Adrenal gland (tissue), 5 donors: ENCODE measurements around the gene TNKS1BP1.

ENCODE experiments used
- CTCF ChIP-seq, 6 experiments: fragments of 450-650 bp in 4 of 6; fragments of 200-600 bp in 2 of 6; sonication (generic) in 1 of 6; IDR thresholded peaks; 1 replicate in 5 of 6; 2 replicates in 1 of 6; pipeline versions ENCODE4 v1.5.1 to v1.8.0; 2016 to 2021; ENCODE audit warnings: antibody characterized with exemption in 6 of 6, mild to moderate bottlenecking in 2 of 6, moderate library complexity in 1 of 6
- POLR2A ChIP-seq, 2 donors: fragments of 450-650 bp; IDR thresholded peaks; one replicate each; pipeline ENCODE4 v1.6.1; 2017; ENCODE audit warnings: antibody characterized with exemption in 2 of 2, mild to moderate bottlenecking in 2 of 2, moderate library complexity in 1 of 2
- donor health status: DM: no; HTN: no; CAD: no.

GRCh38 chr11:57324886-57325734 lies at the start of gene TNKS1BP1:
- TF ChIP-seq CTCF (IDR thresholded peaks at IDR 0.05) (peak in 3 of 6 experiments; percentile 14 to 37 (median 22)), POLR2A (IDR thresholded peaks at IDR 0.05) (peak; percentile 26 to 91)
